Ammon's horn (tissue), 1 donor: ENCODE results near the gene THEMIS.
"Not testable (repeated sequence)": the region's sequence is repeated elsewhere in the genome, so short reads cannot be mapped to it uniquely, and the experiment has no call there.

Experiments
- DNase-seq: peaks from one replicate; pipeline ENCODE4 v3.0.0-alpha.2; 2016; ENCODE audit warnings: low spot score

THEMIS gene

GRCh38 chr6:127725821-127726220 lies 175.0 kb downstream of the THEMIS start:
- DNase-seq = no peak

GRCh38 chr6:127718694-127719093 lies 182.2 kb downstream of the THEMIS start:
- no peak for DNase-seq

GRCh38 chr6:127717384-127717783 lies 183.5 kb downstream of the THEMIS start:
- DNase-seq = no peak

DNA sequence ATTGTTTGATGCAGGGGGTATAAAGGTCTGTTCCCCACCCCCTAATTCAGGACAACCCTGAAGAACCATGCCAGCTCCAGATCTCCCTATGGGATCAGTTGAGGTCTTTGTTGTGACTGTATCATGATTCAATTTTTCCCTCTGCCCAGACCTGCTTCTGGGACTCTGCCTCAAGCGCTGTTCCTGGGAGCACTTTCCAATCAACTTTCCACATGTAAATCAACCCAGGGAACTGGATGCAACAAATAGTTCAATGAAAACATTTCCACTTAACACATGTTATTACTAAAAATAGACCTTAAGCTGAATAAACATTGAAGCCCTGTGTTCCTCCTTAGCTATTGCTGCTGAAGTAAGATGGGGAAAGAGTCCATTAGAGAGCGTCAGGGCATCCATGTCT lies 184.4 kb downstream of the THEMIS start:
- DNase-seq = no peak

- DNase-seq = no peak
Observed at GRCh38 chr6:127710668-127711067, 190.2 kb downstream of the THEMIS start.

DNA sequence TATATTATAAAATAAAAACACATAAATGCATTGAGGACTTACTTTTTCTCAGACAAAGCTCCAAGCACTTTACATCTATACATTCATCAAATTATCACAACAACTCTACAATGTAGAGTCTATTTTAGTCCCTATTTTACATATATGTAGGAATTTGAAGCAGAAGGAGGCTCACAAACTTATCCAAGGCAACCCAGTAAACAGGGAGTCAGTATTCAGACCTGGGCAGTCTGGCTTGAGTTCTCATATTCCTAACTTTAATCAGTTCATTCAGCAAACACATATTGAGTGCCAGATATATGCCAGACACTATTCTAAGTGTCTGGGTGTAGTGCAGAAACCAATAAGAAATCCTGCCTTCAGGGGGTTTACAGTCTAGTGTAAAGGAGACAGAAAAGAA lies 194.6 kb downstream of the THEMIS start:
- DNase-seq = no peak

- no peak for DNase-seq
Observed at GRCh38 chr6:127695108-127695507, 205.8 kb downstream of the THEMIS start.

GRCh38 chr6:127691146-127691545 lies 209.7 kb downstream of the THEMIS start:
- DNase-seq = no peak

GRCh38 chr6:127690588-127690987 lies 210.3 kb downstream of the THEMIS start:
- DNase-seq = no peak

GRCh38 chr6:127690092-127690491 lies 210.8 kb downstream of the THEMIS start:
- DNase-seq = peak; percentile 22

- not testable (repeated sequence) for DNase-seq
Observed at GRCh38 chr6:127687490-127687889, 213.4 kb downstream of the THEMIS start.

- DNase-seq = no peak
Observed at GRCh38 chr6:127686084-127686483, 214.8 kb downstream of the THEMIS start.

- DNase-seq = no peak
Observed at GRCh38 chr6:127684501-127684900, 216.4 kb downstream of the THEMIS start.
